Muscle layer of duodenum (tissue), 2 donors: Measurements from ENCODE around the gene PAPOLA.

Source experiments
- H3K27ac ChIP-seq: one replicate; pipeline ENCODE4 v1.7.0; 2013; ENCODE audit warnings: mild to moderate bottlenecking, low read length
- H3K27me3 ChIP-seq: one replicate; pipeline ENCODE4 v1.7.0; 2013; ENCODE audit warnings: low read depth, mild to moderate bottlenecking, control low read depth, low read length
- H3K36me3 ChIP-seq, 2 donors: one replicate each; pipeline ENCODE4 v1.7.0; 2013; ENCODE audit warnings: low read length in 2 of 2, control low read depth in 1 of 2, mild to moderate bottlenecking in 1 of 2; ENCODE audit not compliant: insufficient read depth in 2 of 2, control insufficient read depth in 1 of 2
- H3K4me1 ChIP-seq, 2 donors: one replicate each; pipeline ENCODE4 v1.7.0; 2013; ENCODE audit warnings: low read length in 2 of 2, mild to moderate bottlenecking in 2 of 2, control low read depth in 1 of 2, moderate library complexity in 1 of 2; ENCODE audit not compliant: insufficient read depth in 2 of 2, control insufficient read depth in 1 of 2
- H3K4me3 ChIP-seq, 2 donors: one replicate each; pipeline ENCODE4 v1.7.0; 2013; ENCODE audit warnings: low read length in 2 of 2, low read depth in 1 of 2, mild to moderate bottlenecking in 1 of 2
- H3K9me3 ChIP-seq, 2 donors: one replicate each; pipeline ENCODE4 v1.7.0; 2013; ENCODE audit warnings: low read length in 2 of 2, control low read depth in 1 of 2, mild to moderate bottlenecking in 1 of 2; ENCODE audit not compliant: control insufficient read depth in 1 of 2
- donor health status: healthy.

PAPOLA gene

DNA sequence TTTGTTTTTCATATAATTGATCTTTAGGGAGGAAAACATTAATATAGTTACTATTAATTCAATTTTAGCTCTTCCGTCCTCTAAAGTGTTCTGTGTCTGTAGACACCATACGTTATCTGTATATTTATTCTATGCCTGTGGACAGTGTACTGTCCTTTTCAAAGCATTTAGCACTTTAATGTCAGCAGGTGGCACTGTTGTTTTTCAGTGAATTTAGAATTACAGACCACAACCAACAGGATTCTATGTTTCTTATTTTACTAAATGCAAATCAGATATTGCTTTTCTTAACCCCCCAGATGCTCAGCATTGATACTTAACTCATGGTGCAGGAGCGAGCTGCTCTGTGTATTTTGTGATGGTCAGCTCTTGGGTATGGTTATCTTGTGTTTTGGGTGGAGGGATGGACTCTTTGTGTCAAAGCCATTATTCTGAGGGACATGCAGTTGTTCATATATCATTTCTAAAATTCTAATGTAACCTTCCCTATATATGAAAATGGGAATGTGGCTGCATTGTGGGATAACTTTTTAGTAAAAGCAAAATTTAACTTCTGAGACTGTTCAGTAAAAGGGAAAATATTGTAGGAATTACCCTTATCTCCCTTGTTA, 65.2 kb downstream of the PAPOLA start:
- no peak overlapping the region for H3K4me3 ChIP-seq
- no peak overlapping the region for H3K27ac ChIP-seq
- no peaks in the 10 kb centered on the region for H3K9me3 ChIP-seq
- H3K36me3 ChIP-seq, result peaks cover 22 to 27% of the 10 kb centered on the region in 2 donors
- no peaks in the 10 kb centered on the region for H3K4me1 ChIP-seq
- H3K27me3 ChIP-seq, result no peaks in the 10 kb centered on the region

DNA sequence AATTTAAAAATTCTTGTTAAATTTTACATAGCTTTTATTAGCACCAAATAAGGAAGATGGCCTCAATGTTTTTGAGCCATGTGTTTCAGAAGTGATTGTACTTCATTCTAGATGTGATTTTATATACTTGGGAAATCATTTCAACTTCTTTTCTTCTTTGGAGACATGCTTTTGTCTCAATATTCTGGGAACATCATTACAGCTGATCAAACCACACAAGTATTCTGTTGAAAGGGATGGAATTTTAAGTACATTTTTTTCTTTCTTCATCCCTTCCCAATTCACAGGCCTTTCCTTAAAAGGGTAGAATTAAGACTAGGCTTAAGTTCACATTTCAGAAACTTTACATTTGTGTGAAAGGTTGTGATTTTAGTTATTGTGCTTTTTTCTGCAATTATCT, 66.4 kb downstream of the PAPOLA start:
- Histone ChIP-seq H3K4me1 (no peaks in the 10 kb centered on the region), H3K27ac (no peak overlapping the region), H3K27me3 (no peaks in the 10 kb centered on the region), H3K4me3 (no peak overlapping the region), H3K9me3 (no peaks in the 10 kb centered on the region), H3K36me3 (peaks cover 18 to 22% of the 10 kb centered on the region in 2 donors)

DNA sequence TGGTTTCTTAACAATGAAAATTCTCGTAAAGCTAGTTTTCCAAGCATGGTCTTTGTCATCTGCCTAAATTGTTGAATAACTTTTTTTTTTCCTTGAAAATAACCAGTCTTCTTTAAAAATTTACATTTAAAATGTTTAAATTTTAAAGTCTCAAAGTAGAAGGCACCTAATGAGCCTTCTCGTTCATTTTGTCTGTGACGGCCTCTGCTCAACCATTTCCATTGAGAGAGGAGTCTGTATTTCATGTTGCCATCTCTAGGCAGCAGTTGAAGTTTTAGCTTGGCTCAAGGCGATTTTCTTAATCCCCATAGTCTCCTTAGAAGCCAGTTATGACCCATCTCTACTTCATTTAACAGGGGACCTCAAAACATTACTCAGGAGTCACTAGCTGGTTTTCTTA, 69.1 kb downstream of the PAPOLA start:
- peaks cover 0 to 13% of the 10 kb centered on the region in 2 donors for H3K4me1 ChIP-seq
- peaks cover 3 to 12% of the 10 kb centered on the region in 2 donors for H3K36me3 ChIP-seq
- no peak overlapping the region for H3K4me3 ChIP-seq
- no peaks in the 10 kb centered on the region for H3K27me3 ChIP-seq
- H3K9me3 ChIP-seq, result no peaks in the 10 kb centered on the region
- no peak overlapping the region for H3K27ac ChIP-seq

DNA sequence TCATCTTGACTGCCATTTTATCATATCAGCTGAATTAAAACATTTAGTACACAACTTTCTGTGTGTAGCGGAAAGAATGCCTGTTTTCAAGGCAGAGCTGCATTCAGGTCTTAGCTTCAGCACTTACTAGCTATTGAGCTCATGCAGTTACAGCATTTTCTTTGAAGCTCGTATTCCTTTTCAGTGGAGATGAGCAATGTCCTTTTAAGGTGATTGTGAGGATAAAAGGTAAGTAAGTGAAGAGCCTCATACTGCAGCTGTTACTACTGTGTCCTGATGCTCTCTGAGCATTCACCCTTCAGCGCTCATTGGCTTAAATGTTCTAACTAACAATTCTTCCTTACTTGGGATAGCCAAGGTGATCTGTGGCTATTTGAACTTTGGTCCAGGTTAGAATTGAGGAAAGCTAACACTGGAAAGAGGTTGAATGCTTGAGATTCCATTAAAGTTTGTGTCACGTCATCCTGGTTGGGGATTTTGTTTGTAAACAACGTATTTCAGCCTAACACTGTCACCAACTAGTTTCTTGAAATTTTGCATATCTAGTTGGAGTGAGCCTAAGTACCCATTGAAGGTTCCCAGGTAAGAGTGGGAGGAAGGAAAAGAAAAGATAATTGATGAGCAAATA, 71.4 kb downstream of the PAPOLA start:
- Histone ChIP-seq H3K27me3 (no peaks in the 10 kb centered on the region), H3K27ac (no peak overlapping the region), H3K4me3 (no peak overlapping the region)

DNA sequence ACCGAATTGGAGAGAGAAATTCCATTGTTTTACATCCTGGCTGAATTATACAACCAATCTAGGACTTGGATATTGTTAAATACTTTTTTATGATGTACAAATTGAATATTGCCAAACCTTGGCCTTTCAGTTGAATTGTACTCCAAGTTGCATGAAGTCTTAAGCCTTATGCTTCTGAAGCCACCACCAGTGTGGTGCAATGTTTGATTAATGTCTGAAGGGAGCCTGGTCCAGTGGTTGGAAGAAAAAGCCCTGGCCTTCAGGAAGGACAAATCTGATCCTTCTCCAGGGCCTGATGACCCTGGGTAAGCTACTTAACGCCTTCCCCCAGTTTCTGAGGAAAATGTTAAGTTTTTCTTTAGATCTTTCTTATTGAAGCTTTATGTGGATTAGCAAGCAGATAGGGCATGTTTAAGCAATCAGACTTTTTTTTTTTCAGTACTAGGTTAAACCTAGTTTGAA, 72.0 kb downstream of the PAPOLA start:
- H3K27me3 ChIP-seq, result no peaks in the 10 kb centered on the region
- no peak overlapping the region for H3K27ac ChIP-seq
- H3K4me1 ChIP-seq, result peaks cover 0 to 13% of the 10 kb centered on the region in 2 donors
- H3K4me3 ChIP-seq, result no peak overlapping the region
- no peaks in the 10 kb centered on the region for H3K9me3 ChIP-seq
- H3K36me3 ChIP-seq, result peaks cover 0 to 3% of the 10 kb centered on the region in 2 donors

More for the DNA sequence above, 71.4 kb downstream of the PAPOLA start:
- H3K9me3 ChIP-seq, result no peaks in the 10 kb centered on the region
- peaks cover 0 to 3% of the 10 kb centered on the region in 2 donors for H3K36me3 ChIP-seq
- peaks cover 0 to 13% of the 10 kb centered on the region in 2 donors for H3K4me1 ChIP-seq

DNA sequence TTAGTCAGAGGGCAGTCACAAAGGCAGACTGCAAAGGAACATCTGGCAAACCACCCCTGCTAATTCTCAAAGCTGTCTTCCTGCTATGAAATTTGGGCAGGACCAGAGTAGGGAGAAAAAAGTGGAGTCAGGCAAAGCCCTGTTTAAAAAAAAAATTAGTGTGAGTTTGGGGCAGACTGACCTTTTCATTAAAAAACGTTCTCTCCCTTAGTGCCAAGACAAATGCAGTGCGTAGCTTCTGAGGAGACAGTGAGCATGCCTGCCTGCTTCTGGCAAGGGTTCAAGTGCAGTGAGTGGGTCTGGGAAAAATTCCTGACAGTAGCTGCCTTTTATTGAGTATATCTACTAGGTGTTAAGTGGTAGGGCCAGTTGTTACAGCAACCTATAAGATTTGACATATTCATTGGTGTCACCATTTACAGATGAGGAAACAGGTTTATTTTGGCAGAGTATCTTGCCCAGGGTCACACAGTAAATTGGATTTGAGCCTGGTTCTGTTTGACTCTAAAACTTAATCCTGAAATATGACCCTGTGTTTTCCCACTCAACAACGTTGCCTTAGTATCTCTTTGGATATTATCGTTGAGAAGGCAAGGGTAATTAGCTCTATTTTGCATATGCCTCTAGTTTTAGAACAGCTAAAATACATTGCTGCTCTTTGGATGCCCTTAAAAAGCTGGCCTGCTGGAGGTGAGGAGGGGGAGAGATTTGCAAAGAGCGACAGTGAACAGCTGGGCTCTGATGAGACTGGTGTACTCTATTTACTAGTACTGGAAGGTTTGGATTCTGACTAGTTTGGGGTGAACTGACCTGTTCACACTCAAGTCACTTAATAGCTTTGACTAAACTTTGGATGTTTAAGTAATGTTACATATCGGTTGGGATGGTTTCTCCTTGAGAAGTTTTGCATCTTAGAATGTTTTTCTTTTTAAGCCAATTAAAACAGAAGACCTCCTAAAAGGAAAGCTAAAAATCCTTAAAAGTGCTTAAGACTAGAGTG, 72.8 kb downstream of the PAPOLA start:
- peaks cover 0 to 13% of the 10 kb centered on the region in 2 donors for H3K4me1 ChIP-seq
- no peaks in the 10 kb centered on the region for H3K27me3 ChIP-seq
- H3K4me3 ChIP-seq, result no peak overlapping the region
- no peak overlapping the region for H3K27ac ChIP-seq
- no peaks in the 10 kb centered on the region for H3K9me3 ChIP-seq
- peaks cover 0 to 3% of the 10 kb centered on the region in 2 donors for H3K36me3 ChIP-seq

DNA sequence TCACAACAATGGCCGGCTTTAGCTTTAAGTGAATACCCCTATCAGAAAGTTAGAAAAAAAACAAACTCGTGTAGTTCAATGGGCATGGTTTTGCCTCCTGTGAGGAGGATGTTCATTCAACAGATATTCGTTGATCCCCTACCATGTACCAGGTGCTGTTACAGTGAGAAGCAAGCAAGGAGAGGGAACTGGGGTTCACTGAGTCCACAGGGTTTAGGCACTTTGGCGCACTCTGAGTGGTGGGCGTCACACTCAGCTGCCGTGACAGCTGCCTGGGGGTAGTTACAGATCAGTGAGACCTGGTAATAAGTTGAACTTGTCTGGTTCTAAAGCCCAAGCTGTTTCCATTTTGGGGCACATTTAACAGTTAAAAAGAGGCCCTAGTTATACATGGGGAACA, 74.2 kb downstream of the PAPOLA start:
- H3K4me1 ChIP-seq, result peaks cover 0 to 24% of the 10 kb centered on the region in 2 donors

DNA sequence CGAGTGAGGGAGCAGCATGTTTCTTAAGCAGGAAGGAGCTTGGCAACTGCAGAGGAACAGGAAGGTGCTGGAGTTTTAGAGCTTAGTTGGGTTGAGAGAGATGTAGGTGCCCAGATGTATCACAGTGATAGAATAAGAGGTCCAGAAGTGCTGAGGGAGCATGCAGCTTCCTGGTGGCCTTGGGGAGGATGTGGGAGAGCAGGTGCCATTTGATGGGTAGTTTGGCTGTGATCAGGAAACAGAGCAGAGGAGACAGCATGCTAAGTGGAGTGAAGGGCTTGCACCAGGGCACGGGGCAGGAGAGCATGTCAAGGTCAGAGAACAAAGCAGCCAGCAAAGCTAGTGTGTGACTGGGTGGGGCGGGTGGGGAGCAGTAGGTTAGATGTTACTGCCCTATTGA, 74.8 kb downstream of the PAPOLA start:
- no peaks in the 10 kb centered on the region for H3K9me3 ChIP-seq
- H3K27ac ChIP-seq, result no peak overlapping the region
- H3K4me1 ChIP-seq, result peaks cover 0 to 24% of the 10 kb centered on the region in 2 donors
- H3K36me3 ChIP-seq, result no peaks in the 10 kb centered on the region
- no peak overlapping the region for H3K4me3 ChIP-seq
- H3K27me3 ChIP-seq, result no peaks in the 10 kb centered on the region

More for the DNA sequence above, 74.2 kb downstream of the PAPOLA start:
- Histone ChIP-seq H3K27ac (no peak overlapping the region), H3K9me3 (no peaks in the 10 kb centered on the region), H3K36me3 (peaks cover 0 to 3% of the 10 kb centered on the region in 2 donors), H3K27me3 (no peaks in the 10 kb centered on the region), H3K4me3 (no peak overlapping the region)

DNA sequence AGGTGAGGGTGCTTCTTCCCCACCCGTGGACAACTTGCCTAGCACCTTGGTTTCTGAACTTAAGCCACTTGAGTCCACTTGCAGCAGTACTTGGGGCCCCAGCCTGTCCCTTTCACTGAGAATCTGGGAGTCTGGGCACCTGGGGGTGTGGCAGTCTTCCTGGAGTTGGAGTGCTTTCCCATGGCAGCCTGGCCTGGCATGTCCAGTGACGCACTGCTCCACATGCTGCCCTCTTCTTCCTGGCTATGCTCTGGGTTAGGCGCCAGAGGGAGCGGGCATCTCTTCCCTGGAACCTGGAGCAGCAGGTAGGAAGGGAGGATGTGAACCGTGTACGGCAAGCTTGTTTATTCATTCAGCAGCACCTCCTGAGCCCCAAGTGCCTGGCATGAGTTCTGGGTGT, 76.4 kb downstream of the PAPOLA start:
- no peaks in the 10 kb centered on the region for H3K27me3 ChIP-seq
- H3K4me1 ChIP-seq, result peaks cover 0 to 24% of the 10 kb centered on the region in 2 donors
- no peak overlapping the region for H3K4me3 ChIP-seq
- H3K36me3 ChIP-seq, result no peaks in the 10 kb centered on the region
- no peaks in the 10 kb centered on the region for H3K9me3 ChIP-seq
- H3K27ac ChIP-seq, result no peak overlapping the region

DNA sequence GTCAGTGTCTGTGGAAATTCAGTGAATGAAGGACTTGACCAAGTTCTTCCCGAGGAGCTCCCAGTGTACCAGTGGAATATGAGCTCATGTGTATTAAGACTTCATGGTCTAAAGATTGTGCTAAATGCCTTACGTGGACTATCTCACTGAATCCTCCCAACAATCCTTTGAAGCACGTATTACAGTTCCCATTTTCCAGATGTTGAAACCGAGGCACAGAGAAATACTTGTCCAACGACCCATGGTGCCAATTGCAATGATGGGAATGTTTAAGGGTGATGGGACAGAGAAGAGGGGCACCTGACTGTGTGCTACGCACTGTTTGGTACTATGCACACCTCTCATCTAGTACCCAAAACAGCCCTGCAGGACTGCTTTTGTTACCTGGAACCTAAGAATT, 77.2 kb downstream of the PAPOLA start:
- H3K36me3 ChIP-seq, result no peaks in the 10 kb centered on the region
- no peak overlapping the region for H3K27ac ChIP-seq
- H3K9me3 ChIP-seq, result no peaks in the 10 kb centered on the region
- H3K4me3 ChIP-seq, result no peak overlapping the region
- H3K4me1 ChIP-seq, result peaks cover 0 to 20% of the 10 kb centered on the region in 2 donors
- no peaks in the 10 kb centered on the region for H3K27me3 ChIP-seq

DNA sequence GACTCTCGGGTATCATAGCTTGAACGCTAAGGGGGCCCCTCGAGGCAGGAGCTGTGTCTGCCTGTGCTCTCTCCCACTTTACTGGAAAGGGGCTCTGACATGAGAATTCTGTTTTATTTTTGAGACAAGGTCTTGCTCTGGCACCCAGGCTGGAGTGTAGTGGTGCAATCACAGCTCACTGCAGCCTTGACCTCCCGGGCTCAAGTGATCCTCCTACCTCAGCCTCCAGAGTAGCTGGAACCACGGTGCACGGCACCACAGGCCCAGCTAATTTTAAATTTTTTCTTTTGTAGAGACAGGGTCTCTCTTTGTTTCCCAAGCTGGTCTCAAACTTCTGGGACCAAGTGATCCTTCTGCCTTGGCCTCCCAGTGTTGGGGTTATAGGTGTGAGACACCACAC, 77.7 kb downstream of the PAPOLA start:
- H3K27me3 ChIP-seq, result no peaks in the 10 kb centered on the region
- no peak overlapping the region for H3K4me3 ChIP-seq
- H3K9me3 ChIP-seq, result no peaks in the 10 kb centered on the region
- H3K36me3 ChIP-seq, result no peaks in the 10 kb centered on the region
- no peak overlapping the region for H3K27ac ChIP-seq
- H3K4me1 ChIP-seq, result peaks cover 0 to 15% of the 10 kb centered on the region in 2 donors
